ENCODE data around the gene SPI1.
A peak's percentile ranks its signal among the peaks of the same experiment; 100 is the strongest.

SPI1 gene

GRCh38 chr11:47378010-47378835 lies at the start of gene SPI1:
Gene SPI1, minus strand, starts transcription at chr11:47378547. Its CDS starts 194 bp downstream, at chr11:47378353.
- ATAC-seq (replicated peaks) = peak; percentile 82 to 85

GRCh38 chr11:47426062-47426956 lies 48.0 kb upstream of the SPI1 start, which contains the start of gene PSMC3:
Gene PSMC3, minus strand, starts transcription at chr11:47426439. Its CDS starts 160 bp downstream, at chr11:47426279.
- Mint-ChIP-seq H3K9me3 (no peaks in the 10 kb centered on the region), H3K27me3 (no peaks in the 10 kb centered on the region), H3K27ac (peak within 1 kb of the TSS; percentile 100), H3K4me1 (peaks cover 18 to 27% of the 10 kb centered on the region in 2 donors), H3K36me3 (peaks cover 30 to 34% of the 10 kb centered on the region in 2 donors), H3K4me3 (peak within 1 kb of the TSS; percentile 95 to 100)
- peak; percentile 93 for ATAC-seq (replicated peaks)
- peak; percentile 95 for DNase-seq

More at GRCh38 chr11:47378010-47378835, at the start of gene SPI1:
- H3K4me1 Mint-ChIP-seq = peaks cover 28 to 43% of the 10 kb centered on the region in 2 donors
- peaks cover 23 to 31% of the 10 kb centered on the region in 2 donors for H3K36me3 Mint-ChIP-seq
- H3K9me3 Mint-ChIP-seq = no peaks in the 10 kb centered on the region
- peak; percentile 77 for DNase-seq
- H3K27me3 Mint-ChIP-seq = no peaks in the 10 kb centered on the region
- H3K27ac Mint-ChIP-seq = no peak within 1 kb of the TSS
- no peak within 1 kb of the TSS for H3K4me3 Mint-ChIP-seq

GRCh38 chr11:47425611-47426010 lies 47.3 kb upstream of the SPI1 start:
- peak overlapping the region; percentile 100 for H3K27ac Mint-ChIP-seq
- H3K4me3 Mint-ChIP-seq = peak overlapping the region; percentile 95 to 100
- H3K9me3 Mint-ChIP-seq = no peaks in the 10 kb centered on the region
- peaks cover 32 to 40% of the 10 kb centered on the region in 2 donors for H3K36me3 Mint-ChIP-seq
- ATAC-seq (replicated peaks) (no peak), DNase-seq (no peak)
- H3K4me1 Mint-ChIP-seq = peaks cover 18 to 27% of the 10 kb centered on the region in 2 donors
- no peaks in the 10 kb centered on the region for H3K27me3 Mint-ChIP-seq

- no peaks in the 10 kb centered on the region for H3K27me3 Mint-ChIP-seq
- no peaks in the 10 kb centered on the region for H3K9me3 Mint-ChIP-seq
- ATAC-seq (replicated peaks) = no peak
- peak overlapping the region; percentile 80 for H3K27ac Mint-ChIP-seq
- H3K36me3 Mint-ChIP-seq = peaks cover 47 to 66% of the 10 kb centered on the region in 2 donors
- peaks cover 4 to 32% of the 10 kb centered on the region in 2 donors for H3K4me1 Mint-ChIP-seq
- DNase-seq = no peak
- H3K4me3 Mint-ChIP-seq = no peak overlapping the region
Observed at GRCh38 chr11:47418454-47419259, 40.3 kb upstream of the SPI1 start.

GRCh38 chr11:47417712-47418111 lies 39.4 kb upstream of the SPI1 start:
- DNase-seq (no peak), ATAC-seq (replicated peaks) (no peak)
- peaks cover 5 to 32% of the 10 kb centered on the region in 2 donors for H3K4me1 Mint-ChIP-seq
- H3K4me3 Mint-ChIP-seq = no peak overlapping the region
- H3K9me3 Mint-ChIP-seq = no peaks in the 10 kb centered on the region
- H3K36me3 Mint-ChIP-seq = peaks cover 47 to 69% of the 10 kb centered on the region in 2 donors
- peak overlapping the region; percentile 80 for H3K27ac Mint-ChIP-seq
- no peaks in the 10 kb centered on the region for H3K27me3 Mint-ChIP-seq

GRCh38 chr11:47415949-47416472 lies 37.7 kb upstream of the SPI1 start:
- Mint-ChIP-seq H3K9me3 (no peaks in the 10 kb centered on the region), H3K27me3 (no peaks in the 10 kb centered on the region), H3K27ac (peak overlapping the region; percentile 79), H3K4me3 (no peak overlapping the region), H3K36me3 (peaks cover 46 to 66% of the 10 kb centered on the region in 2 donors), H3K4me1 (peaks cover 5 to 39% of the 10 kb centered on the region in 2 donors)
- no peak for ATAC-seq (replicated peaks)
- no peak for DNase-seq

GRCh38 chr11:47415091-47415854 lies 36.9 kb upstream of the SPI1 start:
- peaks cover 6 to 39% of the 10 kb centered on the region in 2 donors for H3K4me1 Mint-ChIP-seq
- H3K27me3 Mint-ChIP-seq = no peaks in the 10 kb centered on the region
- peak overlapping the region; percentile 47 for H3K27ac Mint-ChIP-seq
- DNase-seq (no peak), ATAC-seq (replicated peaks) (no peak)
- H3K4me3 Mint-ChIP-seq = no peak overlapping the region
- peaks cover 46 to 60% of the 10 kb centered on the region in 2 donors for H3K36me3 Mint-ChIP-seq
- H3K9me3 Mint-ChIP-seq = no peaks in the 10 kb centered on the region

GRCh38 chr11:47414685-47415070 lies 36.3 kb upstream of the SPI1 start:
- Mint-ChIP-seq H3K9me3 (no peaks in the 10 kb centered on the region), H3K36me3 (peaks cover 41 to 54% of the 10 kb centered on the region in 2 donors), H3K4me1 (peaks cover 8 to 38% of the 10 kb centered on the region in 2 donors), H3K4me3 (no peak overlapping the region), H3K27ac (no peak overlapping the region), H3K27me3 (no peaks in the 10 kb centered on the region)
- no peak for ATAC-seq (replicated peaks)
- no peak for DNase-seq

- Mint-ChIP-seq H3K4me1 (peaks cover 14 to 38% of the 10 kb centered on the region in 2 donors), H3K9me3 (no peaks in the 10 kb centered on the region), H3K27ac (peak overlapping the region; percentile 34), H3K4me3 (no peak overlapping the region), H3K27me3 (no peaks in the 10 kb centered on the region), H3K36me3 (peaks cover 38 to 50% of the 10 kb centered on the region in 2 donors)
- no peak for ATAC-seq (replicated peaks)
- DNase-seq = no peak
Observed at GRCh38 chr11:47413908-47414684, 35.7 kb upstream of the SPI1 start.

GRCh38 chr11:47413351-47413750 lies 35.0 kb upstream of the SPI1 start:
- no peak for DNase-seq
- H3K4me1 Mint-ChIP-seq = peaks cover 17 to 34% of the 10 kb centered on the region in 2 donors
- H3K4me3 Mint-ChIP-seq = no peak overlapping the region
- peaks cover 31 to 46% of the 10 kb centered on the region in 2 donors for H3K36me3 Mint-ChIP-seq
- ATAC-seq (replicated peaks) = no peak
- H3K9me3 Mint-ChIP-seq = no peaks in the 10 kb centered on the region
- H3K27me3 Mint-ChIP-seq = no peaks in the 10 kb centered on the region
- peak overlapping the region; percentile 33 for H3K27ac Mint-ChIP-seq

- peaks cover 24 to 35% of the 10 kb centered on the region in 2 donors for H3K4me1 Mint-ChIP-seq
- H3K27ac Mint-ChIP-seq = peak overlapping the region; percentile 62
- H3K36me3 Mint-ChIP-seq = peaks cover 22 to 38% of the 10 kb centered on the region in 2 donors
- H3K27me3 Mint-ChIP-seq = no peaks in the 10 kb centered on the region
- no peaks in the 10 kb centered on the region for H3K9me3 Mint-ChIP-seq
- ATAC-seq (replicated peaks) = no peak
- DNase-seq = peak; percentile 39
- H3K4me3 Mint-ChIP-seq = no peak overlapping the region
Observed at GRCh38 chr11:47411884-47412746, 33.8 kb upstream of the SPI1 start.

Measured in stimulated activated naive B cell treated with anti-CD40 and anti-IgM and Interleukin-4, amounts not matched to agents 10 μg/mL and 1 μg/mL and 100 μg/mL, for 72 hours (primary cell).